GM18867 (cell line): ENCODE data around the gene TENT5A.
"Not testable (repeated sequence)": the region's sequence is repeated elsewhere in the genome, so short reads cannot be mapped to it uniquely, and the experiment has no call there.

Experiments used
- ATAC-seq: cut with Tn5 transposase; IDR thresholded peaks from one replicate; pipeline ENCODE4 v1.9.1; 2021; ENCODE audit warnings: mild to moderate bottlenecking, moderate library complexity; ENCODE audit not compliant: unreplicated experiment

Gene TENT5A

GRCh38 chr6:81752084-81752920 lies at the start of gene TENT5A:
TSS of gene TENT5A (minus strand) at chr6:81752681. CDS start at chr6:81752141, 540 bp downstream.
- ATAC-seq: peak; percentile 64

GRCh38 chr6:81801489-81801888 lies 49.0 kb upstream of the TENT5A start:
- ATAC-seq: no peak

GRCh38 chr6:81800666-81801065 lies 48.2 kb upstream of the TENT5A start:
- ATAC-seq: no peak

- ATAC-seq: no peak
These were observed 46.8 kb upstream of the TENT5A start for GRCh38 chr6:81799323-81799722.

GRCh38 chr6:81797591-81797990 lies 45.1 kb upstream of the TENT5A start:
- no peak for ATAC-seq

GRCh38 chr6:81795890-81796289 lies 43.4 kb upstream of the TENT5A start:
- ATAC-seq: no peak

- no peak for ATAC-seq
These were observed 41.5 kb upstream of the TENT5A start for GRCh38 chr6:81793821-81794475.

GRCh38 chr6:81792826-81793225 lies 40.3 kb upstream of the TENT5A start:
- ATAC-seq: no peak

- no peak for ATAC-seq
These were observed 39.3 kb upstream of the TENT5A start for GRCh38 chr6:81791756-81792155.

GRCh38 chr6:81790034-81790433 lies 37.6 kb upstream of the TENT5A start:
- ATAC-seq: no peak

- ATAC-seq: no peak
These were observed 36.8 kb upstream of the TENT5A start for GRCh38 chr6:81789291-81789690.

GRCh38 chr6:81788748-81789147 lies 36.3 kb upstream of the TENT5A start:
- no peak for ATAC-seq

GRCh38 chr6:81787313-81788068 lies 35.0 kb upstream of the TENT5A start:
- no peak for ATAC-seq

GRCh38 chr6:81786150-81786549 lies 33.7 kb upstream of the TENT5A start:
- no peak for ATAC-seq

GRCh38 chr6:81785377-81785776 lies 32.9 kb upstream of the TENT5A start:
- no peak for ATAC-seq

- no peak for ATAC-seq
These were observed 31.4 kb upstream of the TENT5A start for GRCh38 chr6:81783893-81784292.

- ATAC-seq: no peak
These were observed 29.1 kb upstream of the TENT5A start for GRCh38 chr6:81781624-81782023.

- no peak for ATAC-seq
These were observed 25.2 kb upstream of the TENT5A start for GRCh38 chr6:81777586-81778268.

- not testable (repeated sequence) for ATAC-seq
These were observed 23.7 kb upstream of the TENT5A start for GRCh38 chr6:81776219-81776618.

GRCh38 chr6:81774542-81774941 lies 22.1 kb upstream of the TENT5A start:
- ATAC-seq: no peak

GRCh38 chr6:81773887-81774286 lies 21.4 kb upstream of the TENT5A start:
- ATAC-seq: no peak
